CD4-positive, alpha-beta T cell treated with Interleukin-10 for 1 hour (primary cell): Measurements from ENCODE around the gene RETSAT.
"Not testable (repeated sequence)": the region's sequence is repeated elsewhere in the genome, so short reads cannot be mapped to it uniquely, and the experiment has no call there.

Experiments
- DNase-seq: peaks from one replicate; pipeline ENCODE4 v3.0.0-alpha.2; 2020

RETSAT gene

GRCh38 chr2:85377083-85377482, 22.8 kb upstream of the RETSAT start:
- DNase-seq = no peak

GRCh38 chr2:85376291-85377065, 22.1 kb upstream of the RETSAT start:
- DNase-seq = no peak

GRCh38 chr2:85371045-85371444, 16.7 kb upstream of the RETSAT start:
- DNase-seq = no peak

GRCh38 chr2:85369500-85369899, 15.2 kb upstream of the RETSAT start:
- no peak for DNase-seq

GRCh38 chr2:85368921-85369320, 14.6 kb upstream of the RETSAT start:
- DNase-seq = no peak

GRCh38 chr2:85367180-85367579, 12.9 kb upstream of the RETSAT start:
- no peak for DNase-seq

GRCh38 chr2:85362653-85363387, 8.5 kb upstream of the RETSAT start:
- not testable (repeated sequence) for DNase-seq

GRCh38 chr2:85357736-85358135, 3.4 kb upstream of the RETSAT start:
- DNase-seq = no peak

GRCh38 chr2:85356186-85356585, 1.9 kb upstream of the RETSAT start:
- DNase-seq = no peak

- no peak for DNase-seq
Measured at GRCh38 chr2:85355521-85355920, 1.2 kb upstream of the RETSAT start.

GRCh38 chr2:85355073-85355410, 714 bp upstream of the RETSAT start:
- DNase-seq = no peak

- peak; percentile 12 for DNase-seq
Measured at GRCh38 chr2:85353876-85354285, 447 bp downstream of the RETSAT start.

GRCh38 chr2:85347599-85347998, 6.7 kb downstream of the RETSAT start:
- no peak for DNase-seq

- no peak for DNase-seq
Measured at GRCh38 chr2:85344356-85344954, 9.9 kb downstream of the RETSAT start.

- DNase-seq = not testable (repeated sequence)
Measured at GRCh38 chr2:85343207-85343895, 11.0 kb downstream of the RETSAT start.

- no peak for DNase-seq
Measured at GRCh38 chr2:85342156-85342555, 12.2 kb downstream of the RETSAT start.

GRCh38 chr2:85341269-85342029, 12.9 kb downstream of the RETSAT start:
- no peak for DNase-seq

- DNase-seq = no peak
Measured at GRCh38 chr2:85340034-85340892, 14.1 kb downstream of the RETSAT start.

GRCh38 chr2:85334928-85335327, 19.4 kb downstream of the RETSAT start:
- no peak for DNase-seq

GRCh38 chr2:85333877-85334276, 20.5 kb downstream of the RETSAT start:
- DNase-seq = not testable (repeated sequence)

GRCh38 chr2:85330839-85331636, 23.3 kb downstream of the RETSAT start:
- DNase-seq = no peak
